ENCODE results near the gene RRBP1.

GRCh38 chr20:17626217-17627007 lies 55.6 kb downstream of the RRBP1 start:
- TF ChIP-seq CTCF (IDR thresholded peaks at IDR 0.05) (no peak), ZFX (IDR thresholded peaks at IDR 0.05; ENCODE audit: borderline replicate concordance) (no peak)
